ENCODE data around the gene PKIB. TPM values are rescaled to one million over a fixed set of nuclear protein-coding genes. Genes with fewer than 3 reads are reported as not detected.

Gene PKIB
- total RNA-seq, 1 donor from 2014 or later: 74.6 TPM

DNA sequence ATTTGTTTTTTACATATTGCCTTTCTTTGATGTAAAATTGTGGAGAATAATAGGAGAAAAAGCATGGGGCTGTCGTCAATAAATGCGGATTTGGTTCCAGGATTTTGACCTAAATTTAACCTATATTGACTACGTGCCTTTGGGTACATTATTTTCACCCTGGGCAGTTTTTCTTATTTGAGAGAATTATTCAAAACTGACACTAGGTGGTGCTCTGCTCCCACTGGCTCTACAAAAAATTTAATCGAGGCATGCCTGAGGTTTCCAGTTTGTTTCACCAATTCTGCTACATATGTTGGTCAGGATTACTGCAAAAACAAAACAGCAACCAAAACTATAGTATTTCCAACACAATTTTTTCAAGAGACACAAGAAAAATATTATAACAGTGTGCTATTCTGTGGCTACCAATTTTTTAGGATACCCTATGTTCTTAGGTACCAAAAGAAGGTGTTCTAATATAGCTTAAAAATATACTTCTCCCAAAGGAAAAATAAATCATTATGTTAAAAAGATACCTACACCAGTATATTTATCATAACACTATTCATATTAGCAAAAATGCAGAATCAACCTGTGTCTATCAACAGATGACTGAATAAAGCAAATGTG, 120.7 kb downstream of the PKIB start:
- no peak overlapping the region for H3K4me2 ChIP-seq (ENCODE audit: low read length)
- Mint-ChIP-seq H3K9me3 (ENCODE audit: unreplicated experiment) (no peaks in the 10 kb centered on the region), H3K36me3 (ENCODE audit: low read depth, unreplicated experiment) (no peaks in the 10 kb centered on the region), H3K27ac (ENCODE audit: unreplicated experiment) (no peak overlapping the region), H3K27me3 (ENCODE audit: low read depth, unreplicated experiment) (no peaks in the 10 kb centered on the region), H3K4me3 (ENCODE audit: unreplicated experiment) (no peak overlapping the region), H3K4me1 (ENCODE audit: low read depth, unreplicated experiment) (peaks cover 4% of the 10 kb centered on the region)
- no peak overlapping the region for H3K9ac ChIP-seq (ENCODE audit: low read length)
- no peaks in the 10 kb centered on the region for H3K36me3 ChIP-seq (ENCODE audit: insufficient read depth, low read length)
- no peaks in the 10 kb centered on the region for H3K27me3 ChIP-seq (ENCODE audit: insufficient read depth, low read length)
- H2AFZ ChIP-seq (ENCODE audit: low read depth, low read length): no peak overlapping the region
- H3K4me3 ChIP-seq (ENCODE audit: insufficient read depth, low read depth, low read length): no peak overlapping the region
- H3K9me3 ChIP-seq (ENCODE audit: insufficient read depth, low read depth, low read length): no peaks in the 10 kb centered on the region
- H3K4me1 ChIP-seq (ENCODE audit: insufficient read depth, low read length): no peaks in the 10 kb centered on the region
- FAIRE-seq: peak; percentile 63
- no peak for TF ChIP-seq EZH2 (IDR thresholded peaks at IDR 0.05; ENCODE audit: insufficient read depth, low read length)
- TF ChIP-seq, protein P1, sequence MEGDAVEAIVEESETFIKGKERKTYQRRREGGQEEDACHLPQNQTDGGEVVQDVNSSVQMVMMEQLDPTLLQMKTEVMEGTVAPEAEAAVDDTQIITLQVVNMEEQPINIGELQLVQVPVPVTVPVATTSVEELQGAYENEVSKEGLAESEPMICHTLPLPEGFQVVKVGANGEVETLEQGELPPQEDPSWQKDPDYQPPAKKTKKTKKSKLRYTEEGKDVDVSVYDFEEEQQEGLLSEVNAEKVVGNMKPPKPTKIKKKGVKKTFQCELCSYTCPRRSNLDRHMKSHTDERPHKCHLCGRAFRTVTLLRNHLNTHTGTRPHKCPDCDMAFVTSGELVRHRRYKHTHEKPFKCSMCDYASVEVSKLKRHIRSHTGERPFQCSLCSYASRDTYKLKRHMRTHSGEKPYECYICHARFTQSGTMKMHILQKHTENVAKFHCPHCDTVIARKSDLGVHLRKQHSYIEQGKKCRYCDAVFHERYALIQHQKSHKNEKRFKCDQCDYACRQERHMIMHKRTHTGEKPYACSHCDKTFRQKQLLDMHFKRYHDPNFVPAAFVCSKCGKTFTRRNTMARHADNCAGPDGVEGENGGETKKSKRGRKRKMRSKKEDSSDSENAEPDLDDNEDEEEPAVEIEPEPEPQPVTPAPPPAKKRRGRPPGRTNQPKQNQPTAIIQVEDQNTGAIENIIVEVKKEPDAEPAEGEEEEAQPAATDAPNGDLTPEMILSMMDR (IDR thresholded peaks at IDR 0.05; ENCODE audit: insufficient read depth, low read depth, low read length): peak; percentile 75
- no peak for DNase-seq (ENCODE audit: low read depth)
- no peaks in the 10 kb centered on the region for H4K20me1 ChIP-seq (ENCODE audit: insufficient read depth, low read length)
- no peaks in the 10 kb centered on the region for H3K79me2 ChIP-seq (ENCODE audit: insufficient read depth, low read length)
- no peak overlapping the region for H3K27ac ChIP-seq (ENCODE audit: low read depth, low read length)

DNA sequence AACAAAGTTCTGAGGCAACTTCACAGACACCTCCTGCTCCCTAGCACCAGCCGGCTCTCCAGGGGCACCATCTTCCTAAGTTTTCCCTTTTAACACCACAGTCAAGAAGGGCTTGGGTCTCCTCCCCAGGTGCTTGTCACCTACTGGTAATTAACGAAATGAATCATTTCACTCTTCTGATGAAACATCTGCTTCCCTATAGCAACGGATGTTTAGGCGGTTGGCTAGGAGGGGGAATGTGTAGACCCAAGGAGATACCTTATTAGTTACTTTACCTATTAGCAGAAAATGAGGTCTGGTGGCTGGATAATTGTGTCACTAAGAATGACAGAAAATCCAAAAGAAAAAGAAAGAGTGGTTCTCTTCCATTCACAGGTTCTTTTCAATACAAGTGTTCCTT, 123.1 kb downstream of the PKIB start:
- Histone ChIP-seq H3K4me2 (ENCODE audit: low read length) (no peak overlapping the region), H4K20me1 (ENCODE audit: insufficient read depth, low read length) (no peaks in the 10 kb centered on the region), H3K27ac (ENCODE audit: low read depth, low read length) (no peak overlapping the region), H2AFZ (ENCODE audit: low read depth, low read length) (no peak overlapping the region), H3K4me1 (ENCODE audit: insufficient read depth, low read length) (no peaks in the 10 kb centered on the region), H3K4me3 (ENCODE audit: insufficient read depth, low read depth, low read length) (no peak overlapping the region), H3K9ac (ENCODE audit: low read length) (no peak overlapping the region), H3K9me3 (ENCODE audit: insufficient read depth, low read depth, low read length) (no peaks in the 10 kb centered on the region), H3K36me3 (ENCODE audit: insufficient read depth, low read length) (no peaks in the 10 kb centered on the region), H3K27me3 (ENCODE audit: insufficient read depth, low read length) (no peaks in the 10 kb centered on the region), H3K79me2 (ENCODE audit: insufficient read depth, low read length) (no peaks in the 10 kb centered on the region)
- DNase-seq (ENCODE audit: low read depth) (no peak), FAIRE-seq (no peak)
- Mint-ChIP-seq H3K27me3 (ENCODE audit: low read depth, unreplicated experiment) (no peaks in the 10 kb centered on the region), H3K4me1 (ENCODE audit: low read depth, unreplicated experiment) (peaks cover 7% of the 10 kb centered on the region), H3K36me3 (ENCODE audit: low read depth, unreplicated experiment) (no peaks in the 10 kb centered on the region), H3K27ac (ENCODE audit: unreplicated experiment) (no peak overlapping the region), H3K4me3 (ENCODE audit: unreplicated experiment) (no peak overlapping the region), H3K9me3 (ENCODE audit: unreplicated experiment) (no peaks in the 10 kb centered on the region)
- TF ChIP-seq, protein P1 (IDR thresholded peaks at IDR 0.05; ENCODE audit: insufficient read depth, low read depth, low read length): no peak
- TF ChIP-seq EZH2 (IDR thresholded peaks at IDR 0.05; ENCODE audit: insufficient read depth, low read length): no peak

Measured in astrocyte (in vitro differentiated cells and primary cell).